Testis (tissue), 2 donors: ENCODE results near the gene DCTN1.

Source experiments
- POLR2A ChIP-seq: fragments of 450-650 bp; IDR thresholded peaks from one replicate; pipeline ENCODE4 v1.6.1; 2017; ENCODE audit warnings: antibody characterized with exemption, mild to moderate bottlenecking, moderate library complexity
- TF ChIP-seq, protein P1 (sequence below), 3 experiments: fragments of 450-650 bp in 2 of 3; fragments of 200-600 bp in 1 of 3; sonication (generic) in 1 of 3; IDR thresholded peaks; one replicate each; pipeline ENCODE4 v1.5.1; 2016 to 2019; ENCODE audit warnings: antibody characterized with exemption in 3 of 3, mild to moderate bottlenecking in 2 of 3, moderate library complexity in 1 of 3

DNA sequence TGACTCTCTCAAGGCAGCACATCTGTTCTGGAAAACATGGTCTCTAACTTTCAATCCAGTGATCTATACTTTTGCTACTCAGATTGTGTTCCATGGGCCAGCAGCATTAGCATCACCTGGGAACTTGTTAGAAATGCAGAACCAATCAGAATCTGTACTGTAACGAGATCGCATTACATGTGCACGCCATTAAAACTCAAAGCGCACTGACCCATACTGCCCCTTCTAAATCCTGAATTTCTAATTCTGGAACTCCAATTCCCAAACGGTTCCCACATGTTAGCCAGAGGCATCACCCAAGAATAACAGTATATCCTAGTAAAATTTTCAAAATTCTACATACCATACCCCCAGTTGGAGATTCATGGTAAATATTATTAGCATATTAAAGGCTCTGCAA lies 10.5 kb upstream of the DCTN1 start:
- TF ChIP-seq, protein P1, sequence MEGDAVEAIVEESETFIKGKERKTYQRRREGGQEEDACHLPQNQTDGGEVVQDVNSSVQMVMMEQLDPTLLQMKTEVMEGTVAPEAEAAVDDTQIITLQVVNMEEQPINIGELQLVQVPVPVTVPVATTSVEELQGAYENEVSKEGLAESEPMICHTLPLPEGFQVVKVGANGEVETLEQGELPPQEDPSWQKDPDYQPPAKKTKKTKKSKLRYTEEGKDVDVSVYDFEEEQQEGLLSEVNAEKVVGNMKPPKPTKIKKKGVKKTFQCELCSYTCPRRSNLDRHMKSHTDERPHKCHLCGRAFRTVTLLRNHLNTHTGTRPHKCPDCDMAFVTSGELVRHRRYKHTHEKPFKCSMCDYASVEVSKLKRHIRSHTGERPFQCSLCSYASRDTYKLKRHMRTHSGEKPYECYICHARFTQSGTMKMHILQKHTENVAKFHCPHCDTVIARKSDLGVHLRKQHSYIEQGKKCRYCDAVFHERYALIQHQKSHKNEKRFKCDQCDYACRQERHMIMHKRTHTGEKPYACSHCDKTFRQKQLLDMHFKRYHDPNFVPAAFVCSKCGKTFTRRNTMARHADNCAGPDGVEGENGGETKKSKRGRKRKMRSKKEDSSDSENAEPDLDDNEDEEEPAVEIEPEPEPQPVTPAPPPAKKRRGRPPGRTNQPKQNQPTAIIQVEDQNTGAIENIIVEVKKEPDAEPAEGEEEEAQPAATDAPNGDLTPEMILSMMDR (IDR thresholded peaks at IDR 0.05), result no peak
- TF ChIP-seq POLR2A, result no peak
